Activated T-cell treated with anti-CD3 and anti-CD28 coated beads, Interleukin-2, amount 50 U/mL, for 72 hours (primary cell): ENCODE data around the gene MAP3K2. TPM values are rescaled to one million over a fixed set of nuclear protein-coding genes. Genes with fewer than 3 reads are reported as not detected.

ENCODE experiments used
- ATAC-seq, 2 donors: fragments of 150-1000 bp; cut with Tn5 transposase; replicated peaks in 1 of 2; 2 replicates each; pipeline ENCODE4 v1.10.0; 2021; ENCODE audit warnings: moderate library complexity in 2 of 2, mild to moderate bottlenecking in 1 of 2
- DNase-seq, 2 donors: peaks; one replicate each; pipeline ENCODE4 v3.0.0; 2021 to 2022; ENCODE audit warnings: mixed read lengths in 1 of 2
- H3K27ac Mint-ChIP-seq: one replicate; pipeline ENCODE4 v1.8.0; 2022; ENCODE audit warnings: mild to moderate bottlenecking, moderate library complexity, mixed read lengths
- H3K27me3 Mint-ChIP-seq: one replicate; pipeline ENCODE4 v1.8.0; 2022; ENCODE audit warnings: low read depth, mixed read lengths
- H3K36me3 Mint-ChIP-seq, 2 donors: one replicate each; pipeline ENCODE4 v1.8.0; 2022; ENCODE audit warnings: mixed read lengths in 2 of 2, mild to moderate bottlenecking in 1 of 2; ENCODE audit not compliant: insufficient read depth in 2 of 2
- H3K4me1 Mint-ChIP-seq: one replicate; pipeline ENCODE4 v1.8.0; 2022; ENCODE audit warnings: low read depth, mixed read lengths
- H3K4me3 Mint-ChIP-seq, 2 donors: one replicate each; pipeline ENCODE4 v1.8.0; 2022; ENCODE audit warnings: mild to moderate bottlenecking in 2 of 2, mixed read lengths in 2 of 2, moderate library complexity in 2 of 2
- H3K9me3 Mint-ChIP-seq, 2 donors: one replicate each; pipeline ENCODE4 v1.8.0; 2022; ENCODE audit warnings: mixed read lengths in 2 of 2
- total RNA-seq, 2 donors: library from RNA; stranded (reverse); gene quantifications; one replicate each; pipeline ENCODE4 v1.2.3, GENCODE V29; 2022

Gene MAP3K2
- 10 to 100 TPM; 48.9 to 49.1 TPM for total RNA-seq

GRCh38 chr2:127387655-127388422 is at the start of gene MAP3K2:
MAP3K2 (minus strand) TSS chr2:127387975; CDS start chr2:127343129, 44,846 bp downstream.
- peaks cover 3 to 4% of the 10 kb centered on the region in 2 donors for H3K36me3 Mint-ChIP-seq
- peaks cover 72% of the 10 kb centered on the region for H3K4me1 Mint-ChIP-seq
- H3K27ac Mint-ChIP-seq = peak within 1 kb of the TSS; percentile 68
- H3K27me3 Mint-ChIP-seq = no peaks in the 10 kb centered on the region
- peaks cover 0 to 3% of the 10 kb centered on the region in 2 donors for H3K9me3 Mint-ChIP-seq
- ATAC-seq (peak; percentile 81 to 83), DNase-seq (peak; percentile 89 to 95)
- peak within 1 kb of the TSS; percentile 91 to 99 for H3K4me3 Mint-ChIP-seq

GRCh38 chr2:127437056-127437455 is 49.3 kb upstream of the MAP3K2 start:
- Mint-ChIP-seq H3K4me1 (no peaks in the 10 kb centered on the region), H3K36me3 (peaks cover 0 to under 1% of the 10 kb centered on the region in 2 donors), H3K27ac (no peak overlapping the region), H3K4me3 (no peak overlapping the region), H3K27me3 (no peaks in the 10 kb centered on the region), H3K9me3 (peaks cover 1 to 3% of the 10 kb centered on the region in 2 donors)
- no peak for DNase-seq
- ATAC-seq = no peak

- no peaks in the 10 kb centered on the region for H3K4me1 Mint-ChIP-seq
- no peak for ATAC-seq
- no peak for DNase-seq
Measured at GRCh38 chr2:127434515-127434914, 46.7 kb upstream of the MAP3K2 start.

GRCh38 chr2:127431408-127432023 is 43.7 kb upstream of the MAP3K2 start:
- Mint-ChIP-seq H3K4me3 (no peak overlapping the region), H3K27ac (no peak overlapping the region), H3K9me3 (no peaks in the 10 kb centered on the region), H3K27me3 (no peaks in the 10 kb centered on the region), H3K4me1 (no peaks in the 10 kb centered on the region), H3K36me3 (no peaks in the 10 kb centered on the region)
- ATAC-seq = no peak
- DNase-seq = no peak

More at GRCh38 chr2:127434515-127434914, 46.7 kb upstream of the MAP3K2 start:
- Mint-ChIP-seq H3K4me3 (no peak overlapping the region), H3K27ac (no peak overlapping the region), H3K9me3 (no peaks in the 10 kb centered on the region), H3K36me3 (no peaks in the 10 kb centered on the region), H3K27me3 (no peaks in the 10 kb centered on the region)

GRCh38 chr2:127429844-127430425 is 42.2 kb upstream of the MAP3K2 start:
- DNase-seq (no peak), ATAC-seq (no peak)
- H3K27me3 Mint-ChIP-seq = peaks cover 12% of the 10 kb centered on the region
- no peak overlapping the region for H3K27ac Mint-ChIP-seq
- no peaks in the 10 kb centered on the region for H3K4me1 Mint-ChIP-seq
- no peak overlapping the region for H3K4me3 Mint-ChIP-seq
- no peaks in the 10 kb centered on the region for H3K9me3 Mint-ChIP-seq
- H3K36me3 Mint-ChIP-seq = no peaks in the 10 kb centered on the region

- no peak overlapping the region for H3K4me3 Mint-ChIP-seq
- H3K9me3 Mint-ChIP-seq = no peaks in the 10 kb centered on the region
- DNase-seq = no peak
- H3K27me3 Mint-ChIP-seq = peaks cover 15% of the 10 kb centered on the region
- no peak overlapping the region for H3K27ac Mint-ChIP-seq
- no peak for ATAC-seq
- H3K36me3 Mint-ChIP-seq = no peaks in the 10 kb centered on the region
- H3K4me1 Mint-ChIP-seq = no peaks in the 10 kb centered on the region
Measured at GRCh38 chr2:127429291-127429690, 41.5 kb upstream of the MAP3K2 start.

GRCh38 chr2:127428815-127429109 is 41.0 kb upstream of the MAP3K2 start:
- H3K4me1 Mint-ChIP-seq = peaks cover 4% of the 10 kb centered on the region
- no peaks in the 10 kb centered on the region for H3K9me3 Mint-ChIP-seq
- peaks cover 20% of the 10 kb centered on the region for H3K27me3 Mint-ChIP-seq
- no peak for ATAC-seq
- no peak overlapping the region for H3K4me3 Mint-ChIP-seq
- H3K36me3 Mint-ChIP-seq = no peaks in the 10 kb centered on the region
- no peak overlapping the region for H3K27ac Mint-ChIP-seq
- DNase-seq = no peak

GRCh38 chr2:127428057-127428814 is 40.5 kb upstream of the MAP3K2 start:
- H3K4me3 Mint-ChIP-seq = no peak overlapping the region
- H3K27me3 Mint-ChIP-seq = peaks cover 24% of the 10 kb centered on the region
- no peak overlapping the region for H3K27ac Mint-ChIP-seq
- H3K4me1 Mint-ChIP-seq = peaks cover 6% of the 10 kb centered on the region
- no peaks in the 10 kb centered on the region for H3K36me3 Mint-ChIP-seq
- no peaks in the 10 kb centered on the region for H3K9me3 Mint-ChIP-seq
- ATAC-seq = no peak
- DNase-seq = no peak

GRCh38 chr2:127427376-127428056 is 39.7 kb upstream of the MAP3K2 start:
- ATAC-seq = no peak
- Mint-ChIP-seq H3K27ac (no peak overlapping the region), H3K27me3 (peaks cover 24% of the 10 kb centered on the region), H3K4me3 (no peak overlapping the region), H3K9me3 (no peaks in the 10 kb centered on the region), H3K4me1 (peaks cover 6% of the 10 kb centered on the region), H3K36me3 (no peaks in the 10 kb centered on the region)
- DNase-seq = no peak

GRCh38 chr2:127426501-127427354 is 39.0 kb upstream of the MAP3K2 start:
- peaks cover 6% of the 10 kb centered on the region for H3K4me1 Mint-ChIP-seq
- peaks cover 0 to 1% of the 10 kb centered on the region in 2 donors for H3K36me3 Mint-ChIP-seq
- H3K9me3 Mint-ChIP-seq = no peaks in the 10 kb centered on the region
- no peak overlapping the region for H3K4me3 Mint-ChIP-seq
- H3K27me3 Mint-ChIP-seq = peaks cover 32% of the 10 kb centered on the region
- ATAC-seq (no peak), DNase-seq (no peak)
- H3K27ac Mint-ChIP-seq = no peak overlapping the region

GRCh38 chr2:127425540-127426490 is 38.0 kb upstream of the MAP3K2 start:
- Mint-ChIP-seq H3K4me1 (peaks cover 6% of the 10 kb centered on the region), H3K27ac (no peak overlapping the region), H3K4me3 (no peak overlapping the region), H3K36me3 (peaks cover 0 to 1% of the 10 kb centered on the region in 2 donors), H3K27me3 (peaks cover 41% of the 10 kb centered on the region), H3K9me3 (no peaks in the 10 kb centered on the region)
- no peak for ATAC-seq
- DNase-seq = no peak
